Measurements from ENCODE around the gene NHSL1.

NHSL1 gene

GRCh38 chr6:138500867-138501446 is 1.7 kb upstream of the NHSL1 start:
- Mint-ChIP-seq H3K36me3 (ENCODE audit: insufficient read depth) (no peaks in the 10 kb centered on the region), H3K9me3 (no peaks in the 10 kb centered on the region), H3K27me3 (peaks cover 38% of the 10 kb centered on the region), H3K4me1 (no peaks in the 10 kb centered on the region), H3K4me3 (no peak overlapping the region), H3K27ac (ENCODE audit: low read depth) (no peak overlapping the region)
- DNase-seq (ENCODE audit: low spot score in 2 of 2), result no peak
- no peak for ATAC-seq (replicated peaks; ENCODE audit: extremely low read depth, poor library complexity, severe bottlenecking)

GRCh38 chr6:138500045-138500665 is 861 bp upstream of the NHSL1 start:
- Mint-ChIP-seq H3K36me3 (ENCODE audit: insufficient read depth) (no peaks in the 10 kb centered on the region), H3K4me1 (no peaks in the 10 kb centered on the region), H3K27me3 (peaks cover 46% of the 10 kb centered on the region), H3K9me3 (no peaks in the 10 kb centered on the region), H3K27ac (ENCODE audit: low read depth) (no peak overlapping the region), H3K4me3 (no peak overlapping the region)
- ATAC-seq (replicated peaks; ENCODE audit: extremely low read depth, poor library complexity, severe bottlenecking), result no peak
- no peak for DNase-seq (ENCODE audit: low spot score in 2 of 2)

- DNase-seq (ENCODE audit: low spot score in 2 of 2), result no peak
- Mint-ChIP-seq H3K27ac (ENCODE audit: low read depth) (no peak overlapping the region), H3K36me3 (ENCODE audit: insufficient read depth) (no peaks in the 10 kb centered on the region), H3K4me1 (no peaks in the 10 kb centered on the region), H3K4me3 (no peak overlapping the region), H3K9me3 (no peaks in the 10 kb centered on the region), H3K27me3 (peaks cover 38% of the 10 kb centered on the region)
- no peak for ATAC-seq (replicated peaks; ENCODE audit: extremely low read depth, poor library complexity, severe bottlenecking)
Observed at GRCh38 chr6:138498629-138499302, 528 bp downstream of the NHSL1 start.

GRCh38 chr6:138497286-138497685 is 2.0 kb downstream of the NHSL1 start:
- H3K27me3 Mint-ChIP-seq, result peaks cover 43% of the 10 kb centered on the region
- H3K27ac Mint-ChIP-seq (ENCODE audit: low read depth), result no peak overlapping the region
- H3K4me3 Mint-ChIP-seq, result no peak overlapping the region
- ATAC-seq (replicated peaks; ENCODE audit: extremely low read depth, poor library complexity, severe bottlenecking), result no peak
- H3K36me3 Mint-ChIP-seq (ENCODE audit: insufficient read depth), result no peaks in the 10 kb centered on the region
- no peaks in the 10 kb centered on the region for H3K9me3 Mint-ChIP-seq
- H3K4me1 Mint-ChIP-seq, result no peaks in the 10 kb centered on the region
- DNase-seq (ENCODE audit: low spot score in 2 of 2), result no peak

GRCh38 chr6:138494312-138494711 is 5.0 kb downstream of the NHSL1 start:
- DNase-seq (ENCODE audit: low spot score in 2 of 2) (no peak), ATAC-seq (replicated peaks; ENCODE audit: extremely low read depth, poor library complexity, severe bottlenecking) (no peak)
- no peak overlapping the region for H3K27ac Mint-ChIP-seq (ENCODE audit: low read depth)
- H3K4me1 Mint-ChIP-seq, result no peaks in the 10 kb centered on the region
- H3K9me3 Mint-ChIP-seq, result no peaks in the 10 kb centered on the region
- no peaks in the 10 kb centered on the region for H3K36me3 Mint-ChIP-seq (ENCODE audit: insufficient read depth)
- H3K4me3 Mint-ChIP-seq, result no peak overlapping the region
- H3K27me3 Mint-ChIP-seq, result peaks cover 51% of the 10 kb centered on the region

GRCh38 chr6:138493413-138493812 is 5.9 kb downstream of the NHSL1 start:
- peaks cover 49% of the 10 kb centered on the region for H3K27me3 Mint-ChIP-seq
- no peak for DNase-seq (ENCODE audit: low spot score in 2 of 2)
- H3K4me3 Mint-ChIP-seq, result no peak overlapping the region
- no peaks in the 10 kb centered on the region for H3K9me3 Mint-ChIP-seq
- no peaks in the 10 kb centered on the region for H3K4me1 Mint-ChIP-seq
- no peaks in the 10 kb centered on the region for H3K36me3 Mint-ChIP-seq (ENCODE audit: insufficient read depth)
- H3K27ac Mint-ChIP-seq (ENCODE audit: low read depth), result no peak overlapping the region
- no peak for ATAC-seq (replicated peaks; ENCODE audit: extremely low read depth, poor library complexity, severe bottlenecking)

- peaks cover 43% of the 10 kb centered on the region for H3K27me3 Mint-ChIP-seq
- H3K27ac Mint-ChIP-seq (ENCODE audit: low read depth), result no peak overlapping the region
- H3K4me1 Mint-ChIP-seq, result no peaks in the 10 kb centered on the region
- DNase-seq (ENCODE audit: low spot score in 2 of 2) (no peak), ATAC-seq (replicated peaks; ENCODE audit: extremely low read depth, poor library complexity, severe bottlenecking) (no peak)
- H3K4me3 Mint-ChIP-seq, result no peak overlapping the region
- no peaks in the 10 kb centered on the region for H3K36me3 Mint-ChIP-seq (ENCODE audit: insufficient read depth)
- no peaks in the 10 kb centered on the region for H3K9me3 Mint-ChIP-seq
Observed at GRCh38 chr6:138492871-138493270, 6.4 kb downstream of the NHSL1 start.

GRCh38 chr6:138492113-138492512 is 7.2 kb downstream of the NHSL1 start:
- Mint-ChIP-seq H3K4me1 (no peaks in the 10 kb centered on the region), H3K9me3 (no peaks in the 10 kb centered on the region), H3K36me3 (ENCODE audit: insufficient read depth) (no peaks in the 10 kb centered on the region), H3K27ac (ENCODE audit: low read depth) (no peak overlapping the region), H3K4me3 (no peak overlapping the region), H3K27me3 (peaks cover 36% of the 10 kb centered on the region)
- no peak for DNase-seq (ENCODE audit: low spot score in 2 of 2)
- ATAC-seq (replicated peaks; ENCODE audit: extremely low read depth, poor library complexity, severe bottlenecking), result no peak

GRCh38 chr6:138491017-138491416 is 8.3 kb downstream of the NHSL1 start:
- ATAC-seq (replicated peaks; ENCODE audit: extremely low read depth, poor library complexity, severe bottlenecking), result no peak
- Mint-ChIP-seq H3K4me3 (no peak overlapping the region), H3K36me3 (ENCODE audit: insufficient read depth) (no peaks in the 10 kb centered on the region), H3K27me3 (peaks cover 34% of the 10 kb centered on the region), H3K27ac (ENCODE audit: low read depth) (no peak overlapping the region), H3K9me3 (no peaks in the 10 kb centered on the region), H3K4me1 (no peaks in the 10 kb centered on the region)
- no peak for DNase-seq (ENCODE audit: low spot score in 2 of 2)

GRCh38 chr6:138489846-138490245 is 9.4 kb downstream of the NHSL1 start:
- ATAC-seq (replicated peaks; ENCODE audit: extremely low read depth, poor library complexity, severe bottlenecking) (no peak), DNase-seq (ENCODE audit: low spot score in 2 of 2) (no peak)
- Mint-ChIP-seq H3K4me3 (no peak overlapping the region), H3K27me3 (peaks cover 32% of the 10 kb centered on the region), H3K36me3 (ENCODE audit: insufficient read depth) (no peaks in the 10 kb centered on the region), H3K4me1 (no peaks in the 10 kb centered on the region), H3K27ac (ENCODE audit: low read depth) (no peak overlapping the region), H3K9me3 (no peaks in the 10 kb centered on the region)

GRCh38 chr6:138487102-138487604 is 12.1 kb downstream of the NHSL1 start:
- no peak overlapping the region for H3K27ac Mint-ChIP-seq (ENCODE audit: low read depth)
- no peak for ATAC-seq (replicated peaks; ENCODE audit: extremely low read depth, poor library complexity, severe bottlenecking)
- H3K9me3 Mint-ChIP-seq, result no peaks in the 10 kb centered on the region
- no peak for DNase-seq (ENCODE audit: low spot score in 2 of 2)
- no peak overlapping the region for H3K4me3 Mint-ChIP-seq
- H3K27me3 Mint-ChIP-seq, result peaks cover 31% of the 10 kb centered on the region
- no peaks in the 10 kb centered on the region for H3K4me1 Mint-ChIP-seq
- no peaks in the 10 kb centered on the region for H3K36me3 Mint-ChIP-seq (ENCODE audit: insufficient read depth)

GRCh38 chr6:138486249-138487101 is 12.8 kb downstream of the NHSL1 start:
- no peak for ATAC-seq (replicated peaks; ENCODE audit: extremely low read depth, poor library complexity, severe bottlenecking)
- Mint-ChIP-seq H3K27me3 (peaks cover 25% of the 10 kb centered on the region), H3K27ac (ENCODE audit: low read depth) (no peak overlapping the region), H3K36me3 (ENCODE audit: insufficient read depth) (no peaks in the 10 kb centered on the region), H3K4me3 (no peak overlapping the region), H3K9me3 (no peaks in the 10 kb centered on the region), H3K4me1 (no peaks in the 10 kb centered on the region)
- DNase-seq (ENCODE audit: low spot score in 2 of 2), result no peak
